Hypothalamus (tissue), 51 donors: ENCODE data around the gene POLR2C.

ENCODE experiments used
- DNase-seq, 51 donors: peaks; one replicate each; lab custom pipeline; 2025; lab: John Stamatoyannopoulos, UW

POLR2C gene

GRCh38 chr16:57447186-57447962 lies 15.1 kb upstream of the POLR2C start, which contains the start of the genes CIAPIN1 and COQ9:
Gene CIAPIN1, minus strand, starts transcription at chr16:57447385. Its CDS starts 6,457 bp downstream, at chr16:57440928.
Gene COQ9, plus strand, starts transcription at chr16:57447479. Its CDS starts 27 bp downstream, at chr16:57447506.
- DNase-seq = peak; percentile 22 to 93 (median 81)

DNA sequence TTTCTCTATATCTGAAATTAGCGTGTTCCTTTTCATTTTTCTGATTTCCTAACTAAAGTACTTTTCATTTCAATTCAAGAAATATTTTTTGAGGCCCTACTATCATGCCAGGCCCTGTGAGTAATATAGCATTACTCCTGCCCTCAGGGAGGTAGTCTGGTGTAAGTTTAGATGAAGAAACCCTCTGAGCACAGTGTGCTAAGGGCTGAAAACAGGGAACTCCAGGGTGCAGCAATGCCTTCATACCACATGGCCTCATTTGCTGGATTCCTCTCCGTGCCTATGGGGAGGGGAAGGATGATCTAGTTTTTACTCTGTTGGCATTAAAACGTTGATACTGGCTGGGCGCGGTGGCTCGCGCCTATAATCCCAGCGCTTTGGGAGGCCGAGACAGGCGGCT lies 10.5 kb upstream of the POLR2C start:
- DNase-seq = no peak

DNA sequence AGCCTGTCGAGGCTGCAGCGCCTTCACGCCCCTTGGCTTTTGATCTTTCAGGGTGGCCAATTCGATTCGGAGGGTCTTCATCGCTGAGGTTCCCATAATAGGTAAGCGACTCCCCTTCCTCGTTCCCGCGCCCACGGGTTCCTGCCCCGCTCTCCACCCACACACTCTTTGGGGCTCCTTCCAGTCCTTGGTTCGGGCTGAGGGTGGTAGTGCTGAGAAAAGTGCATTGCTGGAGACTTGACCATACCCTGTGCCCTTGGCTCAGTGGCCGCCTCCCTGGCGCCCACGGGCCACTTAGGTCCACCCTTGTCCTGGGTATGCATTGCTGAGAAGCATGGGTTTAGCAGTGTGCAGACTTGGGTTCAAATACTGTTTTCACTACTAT lies 491 bp downstream of the POLR2C start:
- DNase-seq = no peak

DNA sequence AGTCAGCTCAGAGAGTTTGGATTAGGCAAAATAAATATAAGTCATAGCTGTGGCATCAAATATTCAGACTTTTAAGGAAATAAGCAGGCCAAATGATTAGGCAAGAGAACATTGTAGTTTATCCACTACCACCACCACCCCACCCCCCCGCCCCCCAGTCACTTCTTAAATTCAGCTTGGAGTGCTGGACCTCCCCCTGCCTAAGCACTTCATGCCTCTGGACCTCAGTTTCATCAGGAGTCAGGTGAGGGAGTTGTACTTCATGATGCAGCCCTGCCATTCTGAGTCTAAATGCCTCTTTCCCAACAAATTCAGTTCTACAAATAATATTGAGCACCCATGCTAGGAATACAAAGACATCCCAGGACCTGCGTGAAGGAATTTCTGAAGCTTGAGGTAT lies 2.0 kb downstream of the POLR2C start:
- no peak for DNase-seq

DNA sequence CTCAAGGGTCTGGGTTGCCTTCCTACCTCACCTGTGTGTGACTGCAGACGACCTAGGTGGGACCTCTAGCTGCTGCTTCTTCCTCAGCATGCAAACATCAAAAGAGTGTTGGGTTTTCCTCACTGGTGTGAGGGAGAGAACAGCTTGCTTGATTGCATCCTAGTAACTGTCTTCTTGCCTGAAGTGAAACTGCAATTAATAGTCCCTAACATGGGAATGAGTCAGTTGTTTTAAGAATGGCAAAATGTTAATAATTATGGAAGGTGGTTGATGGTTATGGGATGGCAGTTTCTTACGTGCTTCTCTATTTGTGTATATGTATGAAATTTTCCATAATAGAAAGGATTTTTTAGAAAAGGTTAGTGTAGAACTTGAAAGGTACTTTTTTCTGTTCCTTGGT lies 5.9 kb downstream of the POLR2C start:
- DNase-seq = no peak

- DNase-seq = no peak
These were observed 6.6 kb downstream of the POLR2C start for GRCh38 chr16:57469046-57469445.

DNA sequence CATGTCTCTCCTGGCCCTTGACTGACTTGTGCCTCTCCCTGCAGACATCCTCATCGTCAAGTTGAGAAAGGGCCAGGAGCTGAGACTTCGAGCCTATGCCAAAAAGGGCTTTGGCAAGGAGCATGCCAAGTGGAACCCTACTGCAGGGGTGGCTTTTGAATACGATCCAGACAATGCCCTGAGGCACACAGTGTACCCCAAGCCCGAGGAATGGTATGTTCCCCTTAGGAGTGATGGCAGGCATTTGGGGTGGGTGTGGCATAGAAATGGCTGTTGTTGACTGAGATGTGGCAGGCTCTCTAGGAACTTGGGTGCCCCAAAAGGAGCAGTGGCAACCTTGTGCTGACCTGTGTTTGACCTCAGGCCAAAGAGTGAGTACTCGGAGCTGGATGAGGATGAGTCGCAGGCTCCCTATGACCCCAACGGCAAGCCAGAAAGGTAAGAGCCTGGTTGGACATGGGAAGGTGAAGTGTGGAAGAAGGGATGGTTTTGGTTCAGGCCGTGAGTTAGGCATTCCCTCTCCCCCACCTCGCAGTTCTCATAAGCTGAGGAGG lies 7.5 kb downstream of the POLR2C start:
- no peak for DNase-seq

DNA sequence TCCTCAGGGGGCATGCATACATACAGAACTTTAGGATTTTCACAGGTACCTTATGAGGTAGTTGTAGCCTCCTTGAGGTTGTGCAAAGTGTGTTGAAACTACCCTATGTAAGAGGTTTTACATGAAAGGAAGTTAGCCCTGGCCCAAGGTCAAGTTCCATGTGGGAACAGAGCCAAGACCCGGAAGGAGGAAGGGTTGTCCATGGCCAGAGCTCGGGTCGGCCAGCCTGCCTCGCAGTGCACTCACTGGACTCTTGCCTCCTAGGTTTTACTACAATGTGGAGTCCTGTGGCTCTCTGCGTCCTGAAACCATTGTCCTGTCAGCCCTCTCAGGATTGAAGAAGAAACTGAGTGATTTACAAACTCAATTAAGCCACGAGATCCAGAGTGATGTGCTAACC lies 8.2 kb downstream of the POLR2C start:
- DNase-seq = no peak

GRCh38 chr16:57471209-57471608 lies 8.7 kb downstream of the POLR2C start:
- no peak for DNase-seq

DNA sequence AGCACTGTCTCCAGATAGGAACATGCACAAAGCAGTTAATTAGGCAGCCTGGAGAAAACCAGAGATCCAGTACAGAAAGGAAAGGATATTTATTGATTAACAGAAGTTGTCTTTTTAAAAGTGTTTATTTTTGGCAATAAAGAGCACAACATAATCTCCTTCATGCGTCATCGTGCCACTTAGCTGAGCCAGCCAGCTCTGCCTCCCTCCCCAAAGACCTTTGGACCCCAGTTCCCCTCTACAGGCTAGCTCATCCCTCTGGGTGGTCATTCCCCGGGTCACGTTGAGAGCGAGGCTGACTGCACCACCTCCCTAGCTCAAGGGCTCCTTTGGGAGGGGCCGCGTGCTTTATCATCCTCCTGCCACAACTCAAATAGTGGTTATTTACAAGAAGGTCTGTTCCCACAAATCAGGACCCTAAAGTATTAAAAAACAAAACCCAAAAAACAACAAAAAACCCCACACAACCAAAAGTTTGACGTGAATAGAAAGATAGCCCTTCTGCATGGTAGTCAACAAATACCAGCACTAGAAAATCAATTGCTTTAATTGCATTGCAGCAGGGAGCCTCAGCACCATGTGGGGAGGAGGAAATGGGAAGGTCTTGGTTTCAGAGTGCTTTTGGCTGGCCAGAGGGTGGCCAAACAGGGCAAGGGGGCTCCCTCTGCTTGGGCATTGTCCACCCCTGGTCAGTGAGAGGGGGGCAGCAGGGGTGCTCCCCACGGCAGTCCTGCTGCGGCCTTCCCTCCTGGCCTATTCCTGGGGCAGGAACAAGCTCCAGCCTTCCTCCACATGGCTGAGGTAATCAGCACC lies 9.6 kb downstream of the POLR2C start:
- no peak for DNase-seq

GRCh38 chr16:57472665-57473060 lies 10.2 kb downstream of the POLR2C start:
- no peak for DNase-seq

DNA sequence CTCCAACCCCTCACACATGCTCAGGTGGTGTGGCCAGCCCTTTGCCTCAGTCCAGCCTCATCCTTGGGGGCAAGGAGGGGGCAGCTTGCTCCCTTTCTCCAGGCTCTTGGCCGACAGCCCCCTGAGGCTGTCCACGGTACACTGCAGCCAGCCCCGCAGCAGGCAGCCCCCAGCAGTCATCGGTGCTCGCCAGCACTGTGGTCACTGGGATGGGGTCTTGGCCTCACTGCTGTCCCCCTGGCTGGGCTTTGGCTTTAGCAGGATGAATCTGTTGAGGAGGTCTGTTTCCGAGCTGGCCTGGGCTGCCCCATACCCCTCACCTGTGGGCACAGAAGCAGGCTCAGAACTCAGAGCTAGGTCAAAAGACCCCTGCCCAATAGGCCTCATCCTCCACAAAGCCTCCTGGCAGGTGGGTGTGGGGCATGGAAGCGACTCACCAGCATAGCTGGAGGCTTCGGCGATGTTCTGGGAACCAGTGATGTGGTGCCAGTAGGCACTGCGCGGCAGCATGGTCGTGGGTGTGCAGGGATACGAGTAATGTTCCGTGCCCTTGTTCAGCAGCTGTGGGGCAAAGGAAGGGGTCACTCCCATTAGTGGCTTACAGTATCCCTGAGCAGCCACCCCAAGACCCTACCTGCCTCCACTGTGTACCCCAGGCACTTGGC lies 10.8 kb downstream of the POLR2C start:
- DNase-seq = peak in 1 of 51 donors; percentile 34

- DNase-seq = no peak
These were observed 11.4 kb downstream of the POLR2C start for GRCh38 chr16:57473906-57474305.

DNA sequence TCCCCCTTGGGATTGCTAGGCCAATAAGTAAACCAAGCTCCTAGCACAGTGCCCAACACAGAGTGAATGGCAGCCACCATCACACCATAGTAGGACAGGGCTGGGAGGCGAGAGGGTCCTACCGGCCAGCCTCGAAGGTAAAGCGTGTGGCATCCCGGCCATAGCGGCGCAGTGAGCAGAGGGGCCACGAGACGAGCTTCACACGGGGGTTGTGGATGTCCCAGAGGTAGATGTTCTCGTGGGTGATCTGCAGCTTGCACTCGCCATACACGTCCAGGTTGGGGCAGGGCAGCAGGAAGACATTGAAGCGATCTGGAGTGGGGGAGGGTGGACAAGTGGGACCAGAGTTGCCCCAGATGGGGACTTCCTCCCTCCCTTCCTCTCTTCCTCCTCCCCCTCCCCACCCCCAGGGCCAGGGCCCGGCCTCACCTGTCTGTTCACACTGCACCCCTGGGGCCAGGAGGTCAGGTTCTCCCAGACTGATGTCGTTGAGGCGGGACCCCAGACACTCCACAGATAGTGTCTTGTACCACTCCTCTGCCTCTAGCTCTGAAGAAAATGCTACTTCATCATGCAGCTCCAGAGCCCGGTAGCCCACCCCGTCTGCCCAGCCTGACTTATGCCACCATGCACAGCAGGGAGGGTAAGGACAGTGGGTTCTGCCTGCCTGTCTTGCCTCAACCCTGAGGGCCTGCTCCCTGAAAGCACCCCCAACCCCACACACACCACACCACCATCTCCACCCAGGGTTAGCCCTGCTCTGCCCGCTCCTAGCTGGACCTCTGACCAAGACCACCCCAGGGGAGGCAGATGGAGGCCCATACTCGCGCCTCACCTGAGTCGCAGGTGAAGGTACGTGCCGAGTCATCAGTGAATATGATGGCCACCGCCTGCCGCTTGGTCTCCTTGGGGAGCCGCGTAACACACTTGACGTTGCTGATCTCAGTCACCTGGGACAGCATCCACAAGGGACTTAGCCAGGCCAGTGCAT lies 12.5 kb downstream of the POLR2C start:
- DNase-seq = no peak

- DNase-seq = peak in 5 of 51 donors; percentile 17 to 24 (median 20)
These were observed 13.3 kb downstream of the POLR2C start for GRCh38 chr16:57475711-57476339.

DNA sequence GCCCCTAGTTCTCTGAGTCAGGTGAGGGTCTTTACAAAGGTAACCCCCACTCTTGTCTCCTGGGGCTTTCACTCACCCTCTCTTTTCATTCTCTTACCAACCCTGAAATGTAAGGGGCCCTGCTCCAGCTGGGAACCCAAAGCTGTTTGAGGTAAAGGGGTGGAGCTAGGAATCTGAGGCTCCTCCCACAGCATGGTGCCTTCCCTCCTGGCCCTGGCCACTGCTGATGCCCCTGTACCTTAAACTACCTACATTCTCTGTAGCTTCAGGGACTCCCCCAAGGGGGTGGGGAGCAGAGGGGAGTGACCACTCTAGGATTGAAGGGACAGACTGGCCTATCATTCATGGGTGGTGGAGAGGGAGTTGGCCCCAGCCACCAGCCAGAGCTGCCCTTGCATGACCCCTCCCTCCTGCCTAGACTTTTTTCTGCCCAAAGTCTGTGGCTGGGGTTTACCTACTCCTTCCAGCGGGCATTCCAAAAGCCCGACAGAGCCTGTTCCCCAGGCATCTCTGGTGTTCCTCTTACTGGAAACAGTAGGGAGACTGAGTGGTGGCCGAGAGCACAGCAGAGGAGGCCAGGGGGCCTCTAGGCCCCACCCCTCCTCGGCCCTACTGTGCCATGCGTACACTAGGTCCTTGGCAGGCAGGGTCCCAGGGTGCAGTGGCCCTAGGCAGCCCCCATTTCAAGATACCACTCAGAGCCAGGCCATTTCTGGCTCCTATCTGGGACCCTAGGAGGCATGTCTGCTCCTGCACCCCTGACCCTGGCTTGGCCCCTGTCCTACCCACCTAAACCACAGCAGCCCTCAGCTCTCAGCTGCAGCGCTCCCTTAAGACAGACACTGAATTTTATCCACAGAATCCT lies 14.3 kb downstream of the POLR2C start:
- DNase-seq = no peak

DNA sequence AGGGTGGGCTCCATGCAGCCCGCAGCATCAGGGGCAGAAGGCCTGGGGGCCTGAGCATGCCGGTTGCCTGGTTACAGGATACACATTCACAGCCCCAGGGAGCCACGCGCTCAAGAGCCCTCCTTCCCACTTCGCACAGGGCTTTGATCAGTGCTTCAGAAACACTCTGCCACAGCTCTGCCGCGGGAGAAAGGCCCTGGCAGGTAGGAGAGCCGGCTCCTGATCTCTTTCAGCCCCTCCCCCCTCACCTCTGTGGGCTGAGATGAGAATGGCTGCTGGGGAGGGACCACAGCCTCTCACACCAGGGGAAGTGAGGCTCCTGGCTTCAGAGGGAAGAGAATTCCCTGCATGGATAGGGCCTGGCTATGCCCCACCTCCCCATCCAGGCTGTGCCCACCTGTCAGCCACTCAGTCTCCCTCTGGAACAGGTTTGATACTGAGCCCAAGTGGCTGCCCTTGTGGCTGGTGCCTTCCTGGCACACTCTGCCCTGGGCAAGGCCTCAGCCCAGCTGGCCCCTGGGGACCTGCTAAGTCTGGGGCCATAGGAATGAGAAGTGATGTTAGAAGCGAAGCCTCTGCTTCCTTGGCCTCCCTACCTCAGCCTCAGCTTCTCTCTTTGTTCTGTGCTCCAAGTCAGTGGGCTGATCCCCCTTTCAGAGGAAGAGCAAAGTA lies 15.2 kb downstream of the POLR2C start:
- DNase-seq = peak in 2 of 51 donors; percentile 20
